ENCODE results near the gene PRSS38.

The PRSS38 gene

GRCh38 chr1:227793948-227794816, 21.3 kb upstream of the PRSS38 start:
- DNase-seq: no peak

DNA sequence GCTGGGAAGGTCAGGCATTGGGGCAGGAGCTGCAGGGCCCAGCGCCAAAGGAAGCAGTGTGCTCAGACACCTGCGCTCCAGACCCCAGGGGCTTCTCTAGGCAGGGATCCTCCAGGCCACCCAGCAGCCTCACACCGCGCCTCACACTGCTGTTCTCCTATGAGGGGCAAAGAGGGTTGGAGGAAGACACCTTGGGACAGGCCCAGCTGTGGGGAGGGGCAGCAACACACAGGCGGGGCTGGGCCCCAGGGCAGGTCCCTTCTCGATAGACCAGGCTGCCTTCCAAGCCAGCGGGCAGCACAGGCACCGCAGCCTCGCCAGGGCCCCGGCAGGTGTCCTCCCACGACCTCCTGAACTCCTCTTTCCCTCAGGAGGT, 20.7 kb upstream of the PRSS38 start:
- DNase-seq: no peak

DNA sequence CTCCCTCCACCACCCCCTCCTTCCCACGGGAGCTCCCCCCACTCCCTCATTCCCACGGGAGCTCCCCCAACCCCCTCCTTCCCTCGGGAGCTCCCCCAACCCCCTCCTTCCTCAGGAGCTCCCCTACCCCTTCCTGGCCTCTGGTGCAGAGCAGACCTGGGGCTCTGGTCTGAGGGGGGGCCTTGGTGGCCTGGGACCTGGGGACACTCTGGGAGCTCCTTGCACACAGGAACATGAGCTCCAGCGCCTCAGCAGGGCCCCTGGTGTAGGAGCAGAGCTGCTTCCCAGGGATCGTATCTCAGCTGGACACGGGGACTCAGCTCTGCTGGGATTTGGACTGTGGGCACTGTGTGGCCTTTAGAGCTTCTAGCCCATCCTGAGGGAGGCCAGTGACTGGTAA, 19.7 kb upstream of the PRSS38 start:
- DNase-seq: no peak

DNA sequence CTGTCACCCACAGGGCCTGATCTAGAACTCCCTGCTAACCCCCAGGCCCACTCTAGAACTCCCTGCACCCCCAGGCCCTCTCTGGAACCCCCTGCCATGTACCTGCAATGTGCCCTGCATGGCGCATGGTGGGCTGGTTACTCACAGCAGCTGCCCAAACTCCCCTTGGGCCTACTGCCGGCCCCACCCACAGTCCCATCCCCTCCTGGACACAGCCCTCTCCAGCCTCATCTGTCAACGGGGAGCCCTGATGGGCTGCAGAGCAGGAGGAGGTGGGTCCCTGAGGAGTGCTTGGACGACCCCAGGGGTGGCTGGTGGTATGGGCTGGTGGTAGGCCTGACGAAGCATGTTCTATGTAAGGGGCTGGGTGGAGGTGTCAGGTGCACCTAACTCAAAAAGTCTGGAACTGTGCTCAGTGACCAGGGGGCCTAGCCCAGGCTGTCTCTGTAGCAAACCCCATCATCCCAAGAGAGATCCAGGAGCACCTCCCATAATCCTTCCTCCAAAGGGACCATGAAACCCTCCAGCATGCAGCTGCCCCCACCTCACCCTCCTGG, 19.0 kb upstream of the PRSS38 start:
- DNase-seq: no peak

GRCh38 chr1:227797144-227797543, 18.3 kb upstream of the PRSS38 start:
- no peak for DNase-seq

- no peak for DNase-seq
Measured at GRCh38 chr1:227797625-227798024, 17.9 kb upstream of the PRSS38 start.

GRCh38 chr1:227798078-227798802, 17.2 kb upstream of the PRSS38 start:
- DNase-seq: no peak

- DNase-seq: no peak
Measured at GRCh38 chr1:227799756-227800155, 15.7 kb upstream of the PRSS38 start.

GRCh38 chr1:227803933-227804332, 11.5 kb upstream of the PRSS38 start:
- no peak for DNase-seq

GRCh38 chr1:227805606-227806197, 9.8 kb upstream of the PRSS38 start:
- no peak for DNase-seq

DNA sequence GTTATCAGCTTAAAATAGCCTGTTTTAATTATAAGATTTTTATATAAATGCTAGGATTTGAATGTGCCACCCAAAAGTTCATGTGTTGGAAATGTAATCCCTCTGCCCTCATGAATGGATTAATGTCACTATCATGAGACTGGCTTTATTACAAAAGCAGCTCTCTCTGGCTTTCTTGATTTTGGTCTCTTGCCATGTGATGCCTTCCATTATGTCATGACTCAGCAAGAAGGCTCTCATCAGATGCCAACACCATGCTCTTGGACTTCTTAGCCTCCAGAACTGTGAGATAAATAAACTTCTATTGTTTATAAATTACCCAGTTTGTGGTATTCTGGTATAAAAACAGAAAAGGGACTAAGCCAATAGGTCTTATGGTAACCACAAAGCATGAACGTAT, 6.9 kb upstream of the PRSS38 start:
- no peak for DNase-seq

DNA sequence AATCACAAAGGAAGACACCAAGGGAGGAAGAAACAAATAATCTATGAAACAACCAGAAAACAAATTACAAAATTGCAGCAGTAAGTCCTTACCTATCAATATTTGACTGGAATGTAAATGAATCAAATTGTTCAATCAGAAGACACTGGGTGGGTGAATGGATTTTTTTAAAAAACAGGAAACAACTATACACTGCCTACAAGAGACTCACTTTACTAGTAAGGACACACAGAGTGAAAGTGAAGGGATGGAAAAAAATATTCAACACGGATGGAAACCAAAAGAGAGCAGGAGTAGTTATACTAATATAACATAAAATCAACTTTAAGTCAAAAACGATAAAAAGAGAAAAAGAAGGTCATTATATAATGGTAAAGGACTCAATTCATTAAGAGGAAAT, 6.4 kb upstream of the PRSS38 start:
- no peak for DNase-seq

GRCh38 chr1:227813962-227814361, 1.5 kb upstream of the PRSS38 start:
- DNase-seq: no peak

- DNase-seq: no peak
Measured at GRCh38 chr1:227816750-227817446, 1.4 kb downstream of the PRSS38 start.

- no peak for DNase-seq
Measured at GRCh38 chr1:227823537-227823936, 8.1 kb downstream of the PRSS38 start.

GRCh38 chr1:227824204-227824603, 8.7 kb downstream of the PRSS38 start:
- no peak for DNase-seq

GRCh38 chr1:227828786-227829185, 13.3 kb downstream of the PRSS38 start:
- DNase-seq: no peak

DNA sequence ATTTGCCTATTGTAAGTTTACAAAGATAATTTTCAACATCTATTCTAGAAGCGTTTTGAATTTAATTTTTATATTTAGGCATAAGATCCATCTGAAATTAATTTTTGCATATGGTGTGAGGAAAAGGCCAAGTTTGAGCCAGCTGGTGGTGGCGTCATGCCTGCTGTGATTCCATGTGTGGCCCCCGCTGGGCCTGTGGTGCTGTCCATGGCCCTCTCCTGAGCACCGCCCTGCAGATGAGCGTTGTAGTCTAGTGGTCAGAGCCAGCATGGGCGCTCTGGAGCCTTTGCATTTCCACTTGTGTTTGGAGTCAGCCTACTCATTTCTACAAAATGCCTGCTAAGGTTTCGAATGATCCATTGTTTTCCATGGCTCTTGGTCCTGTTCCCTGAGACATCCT, 22.7 kb downstream of the PRSS38 start:
- no peak for DNase-seq

GRCh38 chr1:227841096-227841495, 25.6 kb downstream of the PRSS38 start:
- DNase-seq: no peak

GRCh38 chr1:227844320-227845146, 29.1 kb downstream of the PRSS38 start:
- DNase-seq: no peak

DNA sequence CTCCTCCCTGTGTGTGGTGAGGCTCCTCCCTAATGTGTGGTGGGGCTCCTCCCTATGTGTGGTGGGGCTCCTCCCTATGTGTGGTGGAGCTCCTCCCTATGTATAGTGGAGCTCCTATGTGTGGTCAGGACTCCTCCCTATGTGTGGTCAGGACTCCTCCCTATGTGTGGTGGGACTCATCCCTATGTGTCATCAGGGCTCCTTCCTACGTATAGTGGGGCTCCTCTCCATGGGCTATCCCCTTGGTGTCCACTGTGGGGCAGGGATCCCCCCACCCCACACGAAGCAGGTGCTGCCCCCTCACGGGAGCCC, 29.6 kb downstream of the PRSS38 start:
- no peak for DNase-seq

GRCh38 chr1:227845519-227845918, 30.0 kb downstream of the PRSS38 start:
- no peak for DNase-seq

Data from NCI-H2029 treated with DMSO at 0.1 percent for 48 hours (cell line).